Choroid plexus epithelial cell (primary cell): Measurements from ENCODE around the gene NT5DC3.

Experiments used
- DNase-seq: peaks from one replicate; pipeline ENCODE4 v3.0.0-alpha.2; 2010; ENCODE audit warnings: low read depth
- H3K4me3 ChIP-seq: 2 replicates; pipeline ENCODE4 v1.5.1; 2011; ENCODE audit warnings: low read depth, mild to moderate bottlenecking, control low read depth, low read length, moderate library complexity
- CTCF ChIP-seq: conservative IDR thresholded peaks from 2 replicates; pipeline ENCODE4 v1.5.1; 2011; ENCODE audit warnings: low read depth, mild to moderate bottlenecking, control low read depth, inconsistent platforms, low read length, moderate library complexity

NT5DC3 gene

GRCh38 chr12:103833095-103833775, 7.8 kb downstream of the NT5DC3 start:
- TF ChIP-seq CTCF, result no peak
- no peak overlapping the region for H3K4me3 ChIP-seq
- DNase-seq, result no peak

GRCh38 chr12:103832048-103832997, 8.7 kb downstream of the NT5DC3 start:
- DNase-seq, result no peak
- no peak overlapping the region for H3K4me3 ChIP-seq
- no peak for TF ChIP-seq CTCF

DNA sequence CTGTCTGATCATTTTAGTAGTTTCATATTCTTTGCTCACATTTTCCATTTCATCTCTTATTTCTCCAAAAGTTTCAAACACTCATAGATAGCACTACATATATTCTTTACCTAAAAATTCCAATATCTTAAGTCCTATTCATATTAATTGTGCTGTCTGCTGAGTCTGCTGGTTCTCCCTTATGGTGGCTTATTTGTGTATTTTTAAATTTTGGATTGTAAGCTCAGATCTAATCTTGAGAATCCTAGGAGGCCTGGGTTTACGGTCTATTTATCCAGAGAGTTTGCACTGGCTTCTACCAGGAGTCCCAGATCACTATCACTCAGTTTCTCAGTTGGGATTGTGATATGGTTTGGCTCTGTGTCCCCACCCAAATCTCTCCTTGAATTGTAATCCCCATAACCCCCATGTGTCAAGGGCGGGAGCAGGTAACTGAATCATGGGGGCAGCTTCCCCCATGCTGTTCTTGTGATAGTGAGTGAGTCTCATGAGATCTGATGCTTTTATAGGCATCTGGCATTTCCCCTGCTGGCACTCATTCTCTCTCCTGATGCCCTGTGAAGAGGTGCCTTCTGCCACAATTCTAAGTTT, 10.2 kb downstream of the NT5DC3 start:
- DNase-seq, result no peak
- no peak overlapping the region for H3K4me3 ChIP-seq
- no peak for TF ChIP-seq CTCF

- no peak for DNase-seq
- H3K4me3 ChIP-seq, result no peak overlapping the region
- no peak for TF ChIP-seq CTCF
These were observed 10.9 kb downstream of the NT5DC3 start for GRCh38 chr12:103830025-103830725.

DNA sequence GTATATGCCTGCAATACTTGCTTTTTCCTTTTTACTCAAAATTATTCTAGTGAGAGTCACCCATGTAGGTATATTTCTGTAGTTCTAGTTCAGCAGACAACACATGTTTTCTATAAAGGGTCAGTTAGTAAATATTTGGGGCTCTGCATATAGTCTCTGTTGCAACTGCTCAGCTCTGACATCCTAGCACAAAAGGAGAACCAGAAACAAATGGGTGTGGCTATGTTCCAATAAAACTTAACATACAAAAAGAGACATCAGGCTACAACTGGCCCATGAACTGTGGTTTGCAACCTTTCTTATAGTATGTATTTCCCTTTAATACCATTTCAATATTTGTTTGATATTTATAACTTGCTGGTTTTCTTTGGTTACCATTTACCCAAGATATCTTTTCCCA, 11.9 kb downstream of the NT5DC3 start:
- DNase-seq, result no peak
- H3K4me3 ChIP-seq, result no peak overlapping the region

DNA sequence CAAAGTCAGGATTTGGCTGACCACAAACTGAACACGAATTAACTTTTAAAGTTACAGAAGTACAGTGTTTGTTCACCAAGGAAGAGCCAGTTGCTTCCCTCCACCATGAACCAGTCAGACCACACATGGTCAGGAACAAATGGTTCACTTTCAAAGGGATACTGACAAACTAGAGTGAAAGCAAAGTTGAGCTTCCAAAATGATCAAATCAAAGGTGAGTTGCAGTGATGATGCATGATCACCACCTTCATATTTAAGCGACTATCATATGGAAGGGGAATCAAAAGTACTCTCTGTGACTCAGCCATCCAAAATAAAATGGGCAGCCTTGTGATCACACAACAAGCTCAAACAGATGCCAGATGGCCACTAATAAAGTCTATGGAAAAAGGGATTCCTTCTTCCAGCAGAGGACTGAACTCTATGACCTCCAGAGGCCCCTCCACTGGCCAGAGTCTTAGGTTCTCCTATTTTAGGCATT, 13.1 kb downstream of the NT5DC3 start:
- no peak overlapping the region for H3K4me3 ChIP-seq
- DNase-seq, result no peak
- no peak for TF ChIP-seq CTCF

More for the DNA sequence above, 11.9 kb downstream of the NT5DC3 start:
- TF ChIP-seq CTCF, result no peak
